SJSA1 (cell line): ENCODE results near the gene GDPD4. TPM values are rescaled to one million over a fixed set of nuclear protein-coding genes. Genes with fewer than 3 reads are reported as not detected.

Experiments
- DNase-seq, 2 experiments: peaks; one replicate each; pipeline ENCODE4 v3.0.0-alpha.2; 2015 to 2020; ENCODE audit warnings: low spot score in 2 of 2, low read depth in 1 of 2
- H3K27ac ChIP-seq: fragments of 250-450 bp; sonication (Bioruptor Pico); 2 replicates; pipeline ENCODE4 v1.5.1; 2020; ENCODE audit warnings: mild to moderate bottlenecking, moderate library complexity
- H3K27me3 ChIP-seq: fragments of 250-450 bp; sonication (Bioruptor Pico); replicated peaks from 2 replicates; pipeline ENCODE4 v1.5.1; 2020; ENCODE audit warnings: mild to moderate bottlenecking, moderate library complexity
- H3K36me3 ChIP-seq: fragments of 250-450 bp; sonication (Bioruptor Pico); 2 replicates; pipeline ENCODE4 v1.5.1; 2020; ENCODE audit warnings: mild to moderate bottlenecking
- H3K4me1 ChIP-seq: fragments of 250-450 bp; sonication (Bioruptor Pico); replicated peaks from 2 replicates; pipeline ENCODE4 v1.6.1; 2021; ENCODE audit warnings: mild to moderate bottlenecking
- H3K4me3 ChIP-seq: fragments of 250-450 bp; sonication (Bioruptor Pico); 2 replicates; pipeline ENCODE4 v1.5.1; 2020; ENCODE audit warnings: mild to moderate bottlenecking
- H3K9me3 ChIP-seq: fragments of 250-450 bp; sonication (Bioruptor Pico); replicated peaks from 2 replicates; pipeline ENCODE4 v1.5.1; 2020; ENCODE audit warnings: mild to moderate bottlenecking
- total RNA-seq: library from RNA; depleted of rRNA; stranded (reverse); fragments of >200 nt; shearing (Covaris generic); gene quantifications from 2 replicates; pipeline ENCODE4 v1.2.3, GENCODE V29; 2014; rRNA removed

GDPD4 gene
- total RNA-seq, 1 experiment from 2014 or later = not detected

- Histone ChIP-seq H3K4me1 (no peaks in the 10 kb centered on the region), H3K9me3 (no peaks in the 10 kb centered on the region), H3K27ac (no peak overlapping the region), H3K4me3 (no peak overlapping the region), H3K27me3 (no peaks in the 10 kb centered on the region), H3K36me3 (no peaks in the 10 kb centered on the region)
- DNase-seq = no peak
Measured at GRCh38 chr11:77167111-77167626, 134.3 kb downstream of the GDPD4 start.

Other genes with a start within 250 kb of the GDPD4 start
- gene CAPN5, start 234.7 kb downstream of the GDPD4 start, total RNA-seq = 8.7 and 10.4 TPM in 2 replicates
- gene OMP, start 198.8 kb downstream of the GDPD4 start, total RNA-seq = not detected in 2 replicates
- gene MYO7A, start 173.4 kb downstream of the GDPD4 start, total RNA-seq = not detected in 2 replicates
- gene PAK1, start 172.4 kb upstream of the GDPD4 start, total RNA-seq = 14.4 and 15.9 TPM in 2 replicates